Jurkat, Clone E6-1 (cell line): ENCODE data around the gene ARHGAP45. TPM values are rescaled to one million over a fixed set of nuclear protein-coding genes. Genes with fewer than 3 reads are reported as not detected.
A peak's percentile ranks its signal among the peaks of the same experiment; 100 is the strongest.
"Not testable (repeated sequence)": the region's sequence is repeated elsewhere in the genome, so short reads cannot be mapped to it uniquely, and the experiment has no call there.

ENCODE experiments used
- DNase-seq: peaks from one replicate; pipeline ENCODE4 v3.0.0-alpha.2; 2011; ENCODE audit warnings: low read depth, low spot score
- H3K4me3 ChIP-seq: 2 replicates; pipeline ENCODE4 v1.5.1; 2011; ENCODE audit warnings: mild to moderate bottlenecking, low read length, control low read depth, moderate library complexity
- polyA plus RNA-seq: library from polyadenylated mRNA; unstranded; fragments of >200 nt; gene quantifications from one replicate; pipeline ENCODE4 v1.2.1, GENCODE V29; 2012; ENCODE audit warnings: missing spikeins; ENCODE audit not compliant: insufficient read length, insufficient read depth

The ARHGAP45 gene, protein sequence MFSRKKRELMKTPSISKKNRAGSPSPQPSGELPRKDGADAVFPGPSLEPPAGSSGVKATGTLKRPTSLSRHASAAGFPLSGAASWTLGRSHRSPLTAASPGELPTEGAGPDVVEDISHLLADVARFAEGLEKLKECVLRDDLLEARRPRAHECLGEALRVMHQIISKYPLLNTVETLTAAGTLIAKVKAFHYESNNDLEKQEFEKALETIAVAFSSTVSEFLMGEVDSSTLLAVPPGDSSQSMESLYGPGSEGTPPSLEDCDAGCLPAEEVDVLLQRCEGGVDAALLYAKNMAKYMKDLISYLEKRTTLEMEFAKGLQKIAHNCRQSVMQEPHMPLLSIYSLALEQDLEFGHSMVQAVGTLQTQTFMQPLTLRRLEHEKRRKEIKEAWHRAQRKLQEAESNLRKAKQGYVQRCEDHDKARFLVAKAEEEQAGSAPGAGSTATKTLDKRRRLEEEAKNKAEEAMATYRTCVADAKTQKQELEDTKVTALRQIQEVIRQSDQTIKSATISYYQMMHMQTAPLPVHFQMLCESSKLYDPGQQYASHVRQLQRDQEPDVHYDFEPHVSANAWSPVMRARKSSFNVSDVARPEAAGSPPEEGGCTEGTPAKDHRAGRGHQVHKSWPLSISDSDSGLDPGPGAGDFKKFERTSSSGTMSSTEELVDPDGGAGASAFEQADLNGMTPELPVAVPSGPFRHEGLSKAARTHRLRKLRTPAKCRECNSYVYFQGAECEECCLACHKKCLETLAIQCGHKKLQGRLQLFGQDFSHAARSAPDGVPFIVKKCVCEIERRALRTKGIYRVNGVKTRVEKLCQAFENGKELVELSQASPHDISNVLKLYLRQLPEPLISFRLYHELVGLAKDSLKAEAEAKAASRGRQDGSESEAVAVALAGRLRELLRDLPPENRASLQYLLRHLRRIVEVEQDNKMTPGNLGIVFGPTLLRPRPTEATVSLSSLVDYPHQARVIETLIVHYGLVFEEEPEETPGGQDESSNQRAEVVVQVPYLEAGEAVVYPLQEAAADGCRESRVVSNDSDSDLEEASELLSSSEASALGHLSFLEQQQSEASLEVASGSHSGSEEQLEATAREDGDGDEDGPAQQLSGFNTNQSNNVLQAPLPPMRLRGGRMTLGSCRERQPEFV
- 81.3 TPM for polyA plus RNA-seq

DNA sequence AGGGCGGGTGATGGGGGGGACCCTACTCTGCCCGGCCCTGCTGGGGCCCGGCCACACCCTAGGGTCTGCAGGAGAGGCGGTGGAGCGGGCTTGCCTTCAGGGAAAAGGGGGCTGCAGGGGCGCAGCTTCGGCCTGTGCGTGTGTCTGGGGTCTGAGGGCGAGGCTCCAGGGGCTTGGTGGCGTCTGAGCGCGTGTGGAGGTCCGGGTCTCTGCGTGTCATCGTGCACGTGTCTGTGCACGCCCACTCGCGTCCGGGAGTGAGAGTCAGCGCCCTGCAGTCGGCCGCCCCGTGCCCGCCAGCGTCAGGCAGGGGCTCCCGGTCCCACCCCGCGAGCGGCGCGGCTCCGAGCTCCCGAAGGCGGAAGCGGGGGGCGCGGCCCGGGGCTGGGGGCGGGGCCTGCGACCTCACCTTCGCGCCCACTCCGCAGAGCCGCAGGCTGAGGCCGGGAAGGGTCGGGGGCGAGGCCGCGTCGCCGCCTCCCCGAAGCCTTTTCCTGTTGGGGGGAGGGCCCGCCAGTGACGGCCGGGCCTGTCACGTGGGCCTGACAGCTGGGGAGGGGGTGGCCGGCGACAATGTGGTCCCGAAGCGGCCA is at the start of gene ARHGAP45:
TSS of gene ARHGAP45 (plus strand) at position 420 of the 593 bp plus-strand sequence. CDS start 239 bp downstream, outside the sequence.
- peak within 1 kb of the TSS; percentile 89 for H3K4me3 ChIP-seq
- DNase-seq = peak; percentile 81

- DNase-seq = no peak
- no peak overlapping the region for H3K4me3 ChIP-seq
Observed at GRCh38 chr19:1017906-1018305, 49.1 kb upstream of the ARHGAP45 start.

DNA sequence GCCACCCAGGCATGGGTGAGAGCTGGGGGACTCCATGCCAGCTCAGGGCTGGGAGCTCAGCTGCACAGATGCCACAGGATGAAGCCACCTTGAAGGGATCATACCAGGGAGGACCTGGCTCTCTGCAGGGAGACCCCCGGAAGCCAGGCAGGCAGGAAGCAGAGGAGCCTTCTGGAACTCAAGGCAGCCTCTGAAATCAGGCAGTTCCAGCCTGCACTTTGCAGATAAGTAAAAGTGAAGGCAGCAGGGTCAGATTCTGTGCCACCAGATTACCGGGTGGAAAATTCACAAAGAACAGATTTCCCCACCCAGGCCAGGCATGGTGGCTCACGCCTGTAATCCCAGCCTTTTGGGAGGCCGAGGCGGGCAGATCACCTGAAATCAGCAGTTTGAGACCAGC is 48.6 kb upstream of the ARHGAP45 start:
- no peak overlapping the region for H3K4me3 ChIP-seq
- no peak for DNase-seq

DNA sequence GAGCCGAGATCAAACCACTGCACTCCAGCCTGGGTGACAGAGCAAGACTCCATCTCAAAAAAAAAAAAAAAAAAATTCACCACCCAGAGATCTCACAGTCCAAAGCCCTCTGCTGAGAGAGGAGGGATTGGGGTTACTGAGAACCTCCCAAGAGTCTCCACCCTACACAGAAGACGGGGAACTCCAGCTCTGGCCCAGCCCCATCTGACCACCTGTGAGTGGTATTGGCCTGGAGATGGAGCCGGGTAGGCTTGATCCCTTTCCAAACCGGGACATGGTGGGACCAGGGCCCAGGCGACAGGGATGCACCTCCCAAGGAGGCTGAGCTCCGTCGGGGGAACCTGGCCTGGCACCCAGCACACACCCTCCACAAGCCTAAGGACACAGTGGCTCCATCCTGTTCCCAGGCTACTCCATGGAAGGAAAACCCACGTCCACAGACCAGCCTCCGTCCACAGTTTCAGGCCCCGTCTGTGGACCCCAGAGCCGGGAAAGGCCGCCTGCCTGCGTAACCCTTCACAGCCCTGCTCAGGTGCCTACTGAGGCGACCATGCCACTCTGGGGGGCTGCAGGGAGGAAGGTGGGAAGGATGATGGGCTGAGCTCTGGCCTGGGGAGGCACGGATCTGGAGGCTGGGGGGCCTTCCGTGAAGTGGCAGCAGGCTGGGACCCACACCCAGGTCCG is 47.9 kb upstream of the ARHGAP45 start:
- H3K4me3 ChIP-seq = peak overlapping the region; percentile 97
- no peak for DNase-seq

DNA sequence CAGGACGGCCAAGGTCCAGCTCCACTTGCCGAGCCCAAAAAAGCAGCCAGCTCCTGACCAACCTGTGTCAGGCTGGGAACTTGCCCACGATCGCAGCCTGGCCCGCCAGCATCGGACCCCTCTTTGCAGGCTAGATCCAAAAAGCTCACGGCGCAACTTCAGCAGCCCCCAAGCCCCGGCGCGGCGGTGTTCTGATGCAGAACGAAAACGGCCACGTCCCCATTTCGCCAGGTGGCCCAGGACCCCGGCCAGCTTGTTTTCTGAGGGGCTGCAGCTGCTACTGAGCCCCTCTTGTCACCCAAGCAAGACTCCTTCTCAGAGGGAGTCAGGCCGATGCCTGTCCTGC is 47.4 kb upstream of the ARHGAP45 start:
- peak overlapping the region; percentile 97 for H3K4me3 ChIP-seq
- no peak for DNase-seq

GRCh38 chr19:1019980-1020867 is 46.7 kb upstream of the ARHGAP45 start:
- no peak for DNase-seq
- peak overlapping the region; percentile 97 for H3K4me3 ChIP-seq

DNA sequence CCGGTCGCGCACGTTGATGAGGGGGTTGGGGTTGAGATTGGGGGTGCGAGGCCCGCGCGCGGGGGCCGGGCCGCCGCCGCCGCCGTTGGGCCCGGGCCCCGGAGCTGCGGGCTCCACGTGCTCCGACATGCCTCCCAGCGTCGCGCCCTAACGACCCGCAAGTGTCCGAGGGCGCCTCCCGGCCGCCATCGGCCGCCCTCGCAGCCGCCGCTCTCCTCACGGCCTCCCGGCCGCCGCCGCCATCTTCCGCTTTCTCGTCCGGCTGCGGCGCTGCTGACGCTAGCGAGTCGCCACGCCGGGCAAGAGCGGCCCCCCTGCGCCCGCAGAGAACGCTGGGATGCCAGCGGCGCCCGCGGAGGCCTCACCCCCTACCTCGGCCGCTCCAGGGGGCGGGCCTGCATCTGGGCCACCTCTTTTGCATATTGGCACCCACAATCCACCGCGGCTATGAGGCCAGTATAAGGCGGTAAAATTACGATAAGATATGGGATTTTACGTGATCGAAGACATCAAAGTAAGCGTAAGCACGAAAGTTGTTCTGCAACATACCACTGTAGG is 46.0 kb upstream of the ARHGAP45 start, which contains the start of gene TMEM259:
TSS of gene TMEM259 (minus strand) at position 256 of the 558 bp plus-strand sequence. CDS start at position 129, 127 bp downstream.
- peak; percentile 94 for DNase-seq
- H3K4me3 ChIP-seq = peak within 1 kb of the TSS; percentile 97

DNA sequence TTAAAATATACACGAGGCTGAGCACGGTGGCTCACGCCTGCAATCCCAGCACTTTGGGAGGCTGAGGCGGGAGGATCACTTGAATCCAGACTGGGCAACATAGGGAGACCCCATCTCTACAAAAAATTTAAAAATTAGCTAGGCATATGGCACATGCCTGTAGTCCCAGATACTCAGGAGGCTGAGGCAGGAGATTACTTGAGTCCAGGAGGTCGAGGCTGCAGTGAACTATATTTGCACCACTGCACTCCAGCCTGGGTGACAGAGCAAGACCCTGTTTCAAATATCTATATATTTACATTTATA is 43.1 kb upstream of the ARHGAP45 start:
- not testable (repeated sequence) for H3K4me3 ChIP-seq, DNase-seq

GRCh38 chr19:1025080-1025479 is 41.9 kb upstream of the ARHGAP45 start:
- not testable (repeated sequence) for DNase-seq, H3K4me3 ChIP-seq

GRCh38 chr19:1025960-1026782 is 40.8 kb upstream of the ARHGAP45 start, which contains the start of gene CNN2:
Gene CNN2, plus strand, starts transcription at chr19:1026608. Its CDS starts 54 bp downstream, at chr19:1026662.
- no peak for DNase-seq
- H3K4me3 ChIP-seq = peak within 1 kb of the TSS; percentile 87

DNA sequence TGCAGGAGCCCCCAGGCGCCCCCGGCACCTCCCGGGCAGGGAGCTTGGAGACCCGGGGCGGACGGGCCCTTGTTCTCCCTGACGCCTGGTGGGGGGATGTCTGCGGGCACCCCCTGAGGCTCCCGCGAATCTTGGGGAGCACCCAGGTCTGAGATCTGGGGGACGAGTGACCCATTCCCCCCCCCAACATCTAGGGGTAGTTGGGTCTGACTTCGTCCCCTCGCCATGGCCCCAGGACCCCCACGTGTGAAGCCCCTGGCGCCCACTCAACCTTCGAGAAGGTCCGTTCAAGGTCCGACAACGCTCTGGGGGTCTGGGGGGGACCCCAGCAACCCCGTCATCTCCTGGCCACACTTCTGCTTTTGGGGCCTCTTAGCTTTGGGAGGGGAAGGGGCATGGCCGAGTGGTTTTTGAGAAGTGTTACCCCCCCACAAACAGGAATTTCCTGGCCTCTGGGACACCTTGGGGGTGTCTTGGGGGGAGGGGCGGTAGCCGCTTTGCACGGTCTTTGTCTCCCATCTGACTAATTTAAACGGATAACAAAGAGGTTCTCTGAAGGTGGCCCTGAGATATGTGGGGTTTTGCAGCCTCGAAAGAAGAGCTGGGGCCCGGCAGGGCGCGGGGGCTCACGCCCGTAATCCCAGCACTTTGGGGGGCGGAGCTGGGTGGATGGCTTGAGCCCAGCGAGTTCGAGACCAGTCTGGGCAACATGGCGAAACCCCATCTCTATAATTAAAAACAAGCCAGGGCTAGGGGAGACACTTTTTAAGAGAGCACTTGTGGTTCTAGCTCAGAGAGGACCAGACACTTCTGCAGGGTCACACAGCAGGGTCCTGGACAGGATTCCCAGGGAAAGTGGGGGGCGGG is 40.0 kb upstream of the ARHGAP45 start:
- DNase-seq = no peak
- peak overlapping the region; percentile 87 for H3K4me3 ChIP-seq

DNA sequence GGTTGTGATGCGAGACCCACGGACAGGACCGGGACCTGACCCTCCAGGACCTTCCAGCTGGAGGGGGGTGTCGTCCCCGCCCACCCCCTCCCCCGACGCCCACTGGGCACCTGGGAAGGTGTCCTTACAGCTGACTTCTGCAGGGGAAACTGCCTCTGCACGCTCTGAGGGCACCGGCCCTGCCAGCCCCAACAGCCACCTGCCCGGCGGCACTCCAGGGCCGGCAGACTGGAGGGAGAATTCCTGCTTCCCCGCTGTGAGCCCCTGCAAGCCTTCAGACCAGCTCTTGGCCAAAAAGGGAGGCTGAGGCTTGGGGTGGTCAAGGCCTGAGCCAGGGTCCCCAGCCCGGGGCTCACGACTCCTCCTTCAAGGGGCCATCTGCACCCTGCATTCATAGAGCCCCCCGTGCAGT is 39.3 kb upstream of the ARHGAP45 start:
- peak overlapping the region; percentile 87 for H3K4me3 ChIP-seq
- no peak for DNase-seq

DNA sequence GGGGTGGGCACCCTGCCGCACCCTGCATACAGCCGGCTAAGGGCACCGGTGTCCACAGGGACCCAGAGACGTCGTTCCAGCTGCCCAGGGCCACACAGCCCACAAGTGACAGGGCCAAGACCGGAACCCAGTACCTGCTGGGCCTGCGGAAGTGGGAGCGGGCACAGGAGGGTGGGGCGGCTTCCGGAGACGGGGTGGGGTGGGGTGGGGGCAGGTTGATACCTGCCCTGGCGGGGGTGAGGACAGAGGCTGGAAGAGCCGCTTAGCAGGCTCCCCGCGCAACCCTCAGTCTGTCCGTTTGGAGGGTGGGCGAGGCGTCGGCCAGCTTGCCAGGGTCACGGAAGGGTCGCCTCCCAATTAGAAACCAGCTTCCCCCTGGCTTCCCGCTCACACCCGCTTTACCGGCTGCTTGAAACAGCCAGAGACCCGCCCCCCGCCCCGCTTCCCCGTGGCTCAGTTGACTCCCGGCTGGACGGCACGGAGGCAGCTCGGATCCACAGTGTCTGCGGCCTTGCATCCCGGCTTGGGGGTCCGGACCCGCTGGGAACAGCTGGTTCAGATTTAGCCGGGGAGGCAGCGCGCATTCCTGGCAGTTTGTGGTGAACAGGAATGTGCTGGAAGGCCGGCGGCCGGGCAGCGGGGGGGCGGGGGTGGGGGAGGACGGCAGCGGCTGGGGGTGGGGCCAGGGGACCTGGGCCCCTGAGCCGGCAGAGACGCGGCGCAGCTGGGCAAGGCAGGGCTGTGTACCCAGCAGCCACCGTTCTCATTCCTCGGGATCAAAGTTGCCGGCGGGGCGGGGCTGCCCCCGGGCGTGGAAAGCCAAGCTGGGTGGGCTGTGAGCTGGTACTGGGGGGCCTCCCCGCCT is 38.7 kb upstream of the ARHGAP45 start:
- DNase-seq = no peak

GRCh38 chr19:1032264-1032867 is 34.6 kb upstream of the ARHGAP45 start:
- DNase-seq = no peak
- H3K4me3 ChIP-seq = no peak overlapping the region

More for the DNA sequence above, 38.7 kb upstream of the ARHGAP45 start:
- H3K4me3 ChIP-seq = peak overlapping the region; percentile 87
